ENCODE measurements around the gene SPRED3.

DNA sequence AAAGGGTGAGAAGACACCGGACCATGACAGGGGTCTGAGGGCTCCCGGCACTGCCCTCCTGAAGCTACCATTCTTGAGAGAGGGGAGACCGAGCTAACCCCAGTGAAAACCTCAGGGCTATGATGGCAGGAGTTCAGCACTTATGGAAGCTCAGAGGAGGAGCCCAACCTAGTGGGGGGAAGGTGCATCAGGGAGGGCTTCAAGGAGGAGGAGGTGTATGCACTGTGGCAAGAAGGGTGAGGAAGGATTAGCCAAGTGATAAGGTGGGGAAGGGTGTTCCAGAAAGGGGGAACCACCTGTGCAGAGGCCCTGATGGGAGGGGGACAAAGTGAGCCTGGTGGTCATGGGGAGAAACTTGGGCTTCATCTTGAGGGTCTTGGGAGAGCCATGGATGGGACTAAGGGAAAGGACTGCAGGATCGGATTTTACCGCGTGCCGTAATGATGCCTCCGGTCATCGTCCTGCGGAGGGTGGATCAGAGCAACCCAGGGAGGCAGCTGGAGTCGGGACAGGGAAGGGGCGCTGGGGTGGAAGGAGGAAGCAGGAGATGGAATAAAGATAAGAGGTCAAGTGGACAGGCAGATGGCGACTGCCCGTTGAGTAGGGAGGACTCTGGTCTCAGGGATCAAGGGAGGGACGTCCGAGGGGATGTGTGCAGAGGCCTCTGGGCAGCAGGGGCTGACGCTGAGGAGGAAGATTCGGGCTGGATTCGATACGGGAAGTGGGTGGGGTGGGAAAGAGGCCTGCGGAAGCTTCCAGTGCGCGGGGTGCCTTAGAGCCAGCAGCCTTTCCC lies 27.5 kb upstream of the SPRED3 start:
- TF ChIP-seq, protein P1, sequence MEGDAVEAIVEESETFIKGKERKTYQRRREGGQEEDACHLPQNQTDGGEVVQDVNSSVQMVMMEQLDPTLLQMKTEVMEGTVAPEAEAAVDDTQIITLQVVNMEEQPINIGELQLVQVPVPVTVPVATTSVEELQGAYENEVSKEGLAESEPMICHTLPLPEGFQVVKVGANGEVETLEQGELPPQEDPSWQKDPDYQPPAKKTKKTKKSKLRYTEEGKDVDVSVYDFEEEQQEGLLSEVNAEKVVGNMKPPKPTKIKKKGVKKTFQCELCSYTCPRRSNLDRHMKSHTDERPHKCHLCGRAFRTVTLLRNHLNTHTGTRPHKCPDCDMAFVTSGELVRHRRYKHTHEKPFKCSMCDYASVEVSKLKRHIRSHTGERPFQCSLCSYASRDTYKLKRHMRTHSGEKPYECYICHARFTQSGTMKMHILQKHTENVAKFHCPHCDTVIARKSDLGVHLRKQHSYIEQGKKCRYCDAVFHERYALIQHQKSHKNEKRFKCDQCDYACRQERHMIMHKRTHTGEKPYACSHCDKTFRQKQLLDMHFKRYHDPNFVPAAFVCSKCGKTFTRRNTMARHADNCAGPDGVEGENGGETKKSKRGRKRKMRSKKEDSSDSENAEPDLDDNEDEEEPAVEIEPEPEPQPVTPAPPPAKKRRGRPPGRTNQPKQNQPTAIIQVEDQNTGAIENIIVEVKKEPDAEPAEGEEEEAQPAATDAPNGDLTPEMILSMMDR (IDR thresholded peaks at IDR 0.05), result no peak
- no peak for TF ChIP-seq POLR2A (IDR thresholded peaks at IDR 0.05)

All from adrenal gland (tissue), 5 donors.